GM20000 (cell line): Measurements from ENCODE around the gene ENTPD2.

ENCODE experiments used
- DNase-seq: peaks from one replicate; pipeline ENCODE4 v3.0.0; 2012; ENCODE audit warnings: low spot score
- CTCF ChIP-seq: IDR thresholded peaks from 2 replicates; pipeline ENCODE4 v1.5.1; 2012; ENCODE audit warnings: mild to moderate bottlenecking, control low read depth; ENCODE audit errors: extremely low read depth, missing control alignments

Gene ENTPD2

GRCh38 chr9:137083394-137084004 is 29.6 kb upstream of the ENTPD2 start:
- DNase-seq: peak; percentile 35
- TF ChIP-seq CTCF: no peak

- TF ChIP-seq CTCF: no peak
These were observed 29.0 kb upstream of the ENTPD2 start for GRCh38 chr9:137082925-137083290.

GRCh38 chr9:137082222-137082924 is 28.5 kb upstream of the ENTPD2 start:
- no peak for DNase-seq
- no peak for TF ChIP-seq CTCF

More at GRCh38 chr9:137082925-137083290, 29.0 kb upstream of the ENTPD2 start:
- no peak for DNase-seq

GRCh38 chr9:137080260-137081122 is 26.6 kb upstream of the ENTPD2 start:
- DNase-seq: no peak
- no peak for TF ChIP-seq CTCF

- DNase-seq: no peak
- no peak for TF ChIP-seq CTCF
These were observed 25.5 kb upstream of the ENTPD2 start for GRCh38 chr9:137079401-137079787.

GRCh38 chr9:137078701-137079400 is 25.0 kb upstream of the ENTPD2 start:
- no peak for DNase-seq
- no peak for TF ChIP-seq CTCF
